GM19324 (cell line): Measurements from ENCODE around the gene C6orf58.
"Not testable (repeated sequence)": the region's sequence is repeated elsewhere in the genome, so short reads cannot be mapped to it uniquely, and the experiment has no call there.

Experiments used
- ATAC-seq: cut with Tn5 transposase; IDR thresholded peaks from one replicate; pipeline ENCODE4 v1.9.1; 2021; ENCODE audit warnings: mild to moderate bottlenecking, moderate library complexity; ENCODE audit not compliant: unreplicated experiment, low FRiP score

C6orf58 gene

DNA sequence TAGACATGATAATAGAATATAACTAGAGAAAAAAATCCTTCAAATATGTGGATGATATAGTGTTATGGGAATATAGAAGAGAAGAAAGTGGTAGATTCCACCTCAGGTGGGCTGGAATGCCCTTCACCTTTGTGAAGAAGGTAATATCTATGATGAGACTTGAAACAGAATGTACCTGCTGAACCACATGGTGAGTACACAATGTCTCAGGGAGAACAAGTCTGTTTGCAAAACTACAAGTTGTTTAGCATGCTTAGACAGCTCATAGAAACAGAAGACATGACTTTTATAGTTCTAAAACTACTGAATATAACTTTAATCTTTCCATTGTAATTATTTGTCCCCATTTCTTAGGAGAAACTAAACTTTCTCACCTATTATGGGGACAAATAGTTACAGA is 12.2 kb downstream of the C6orf58 start:
- no peak for ATAC-seq

DNA sequence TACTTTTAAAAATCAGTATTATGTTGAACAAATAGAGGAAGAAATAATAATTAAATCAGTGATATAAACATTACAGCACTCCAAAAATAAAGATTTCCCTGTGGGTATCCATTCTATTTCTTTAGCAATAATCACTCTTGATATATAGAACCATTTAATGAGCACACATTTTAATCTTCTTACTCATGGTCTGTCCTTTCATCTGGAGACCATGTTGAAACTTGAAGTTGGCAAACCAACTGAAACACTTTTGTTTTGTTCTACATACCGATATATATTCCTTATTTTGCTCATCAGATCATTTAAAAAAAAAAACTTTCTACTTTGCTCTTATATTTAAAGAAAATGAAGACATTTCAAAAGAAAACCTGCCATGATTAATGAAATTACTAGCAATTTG is 13.4 kb downstream of the C6orf58 start:
- no peak for ATAC-seq

DNA sequence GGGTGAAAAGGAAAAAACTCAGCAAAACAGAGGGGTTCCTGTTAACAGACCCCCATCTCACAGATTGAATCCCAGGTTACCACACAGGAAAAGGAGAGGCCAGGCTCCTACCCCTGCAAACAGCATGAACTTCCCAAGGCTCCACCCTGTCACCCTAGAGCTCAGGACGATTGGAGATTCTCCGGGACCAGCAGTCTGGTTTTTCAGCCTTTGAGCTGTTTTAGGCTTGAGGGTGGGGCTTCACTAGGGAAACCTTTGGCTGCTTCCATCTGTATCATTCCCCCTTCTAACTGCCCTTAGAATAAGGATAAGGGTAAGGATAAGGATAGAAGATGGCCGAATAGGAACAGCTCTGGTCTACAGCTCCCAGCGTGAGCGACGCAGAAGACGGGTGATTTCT is 16.0 kb downstream of the C6orf58 start:
- no peak for ATAC-seq

DNA sequence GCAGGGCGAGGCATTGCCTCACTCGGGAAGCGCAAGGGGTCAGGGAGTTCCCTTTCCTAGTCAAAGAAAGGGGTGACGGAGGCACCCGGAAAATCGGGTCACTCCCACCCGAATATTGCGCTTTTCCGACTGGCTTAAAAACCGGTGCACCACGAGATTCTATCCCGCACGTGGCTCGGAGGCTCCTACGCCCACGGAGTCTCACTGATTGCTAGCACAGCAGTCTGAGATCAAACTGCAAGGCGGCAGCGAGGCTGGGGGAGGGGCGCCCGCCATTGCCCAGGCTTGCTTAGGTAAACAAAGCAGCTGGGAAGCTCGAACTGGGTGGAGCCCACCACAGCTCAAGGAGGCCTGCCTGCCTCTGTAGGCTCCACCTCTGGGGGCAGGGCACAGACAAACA is 16.5 kb downstream of the C6orf58 start:
- not testable (repeated sequence) for ATAC-seq

DNA sequence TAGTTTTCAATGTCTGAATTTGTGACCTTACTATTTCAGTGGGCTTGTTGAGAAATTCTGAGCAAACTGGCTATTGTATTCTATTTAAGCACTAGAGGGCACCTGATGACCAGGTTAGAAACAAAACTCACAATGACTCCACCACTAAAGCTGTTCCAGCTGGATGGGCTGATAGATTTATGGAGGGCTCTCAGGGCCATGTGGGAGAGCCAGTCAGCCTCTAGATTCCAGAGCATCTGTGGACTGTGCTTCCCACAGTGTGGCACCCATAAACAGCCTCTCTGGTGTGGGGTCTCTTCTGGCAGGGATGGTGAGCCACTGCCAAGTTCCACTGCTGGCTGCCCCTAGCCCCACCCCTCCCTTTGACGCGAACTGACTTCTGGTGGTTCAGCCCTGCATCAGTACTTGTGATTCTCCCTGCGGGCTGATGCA is 29.2 kb downstream of the C6orf58 start:
- no peak for ATAC-seq

DNA sequence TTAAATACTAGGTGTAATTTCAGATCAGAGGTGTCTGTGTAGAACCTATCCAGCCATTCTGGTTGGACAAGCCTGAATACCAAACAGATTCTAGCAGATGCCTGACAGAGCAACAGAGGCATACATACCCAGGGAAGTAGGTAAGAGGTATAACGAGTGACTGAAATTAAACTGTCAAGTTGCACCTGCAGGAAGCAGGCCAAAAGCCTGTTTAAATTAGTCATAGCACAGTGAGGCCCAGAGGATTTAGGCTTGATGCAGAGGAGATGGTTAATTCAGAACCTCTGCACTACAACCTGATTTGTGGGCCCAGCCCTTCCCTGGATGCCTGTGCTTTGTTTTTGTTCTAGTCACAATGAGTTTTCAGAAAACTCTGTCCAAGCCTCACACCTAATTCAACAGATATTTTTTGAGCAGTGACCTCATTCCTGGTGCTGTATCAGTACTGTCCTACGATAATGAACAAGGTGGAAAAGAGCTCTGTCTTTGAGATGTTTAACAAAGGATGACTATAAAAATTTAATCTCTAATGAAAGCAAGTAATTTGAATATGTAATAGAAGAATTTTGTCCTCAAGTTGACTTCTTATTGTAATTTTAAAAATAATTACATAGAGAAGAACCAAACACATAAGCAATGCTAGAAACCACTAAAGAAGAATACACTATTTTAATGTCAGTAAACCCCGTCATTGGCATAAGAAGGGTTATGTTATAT is 31.7 kb downstream of the C6orf58 start:
- ATAC-seq = no peak

DNA sequence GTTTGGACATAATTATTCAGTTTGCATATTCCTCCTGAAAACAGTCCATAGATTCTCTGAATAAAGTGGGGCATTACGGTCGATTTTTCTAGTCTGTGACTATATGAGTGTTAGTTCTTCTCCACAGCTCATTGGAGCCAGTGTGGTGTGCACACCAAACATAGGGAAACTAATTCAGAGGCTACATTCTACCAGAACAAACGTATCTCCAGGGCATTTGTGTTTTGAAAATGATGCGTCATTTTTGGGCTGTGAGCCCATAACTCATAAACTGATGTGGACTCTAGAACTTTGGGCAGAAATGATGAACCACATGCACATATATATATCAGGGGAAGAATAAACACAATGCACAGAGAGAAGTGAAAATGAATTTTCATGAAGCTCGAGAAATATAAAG is 41.8 kb downstream of the C6orf58 start:
- ATAC-seq = no peak

DNA sequence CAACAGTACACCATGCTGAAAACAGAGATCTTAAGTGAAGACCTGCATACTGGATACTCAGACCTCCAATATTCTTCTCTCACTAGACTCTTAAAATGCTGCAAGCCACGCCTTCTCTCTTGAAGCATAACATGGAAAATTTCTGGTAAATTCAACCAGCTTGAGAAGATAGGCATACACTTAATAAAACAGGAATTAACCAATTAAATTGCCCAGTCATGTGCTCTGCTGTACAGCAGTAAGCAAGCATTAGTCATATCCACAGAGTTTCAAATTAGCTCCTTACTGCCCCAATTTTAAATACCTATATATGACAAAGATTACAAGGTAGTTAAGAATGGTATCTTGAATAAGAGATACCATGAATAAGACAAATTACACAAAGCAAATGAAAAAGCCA is 53.8 kb downstream of the C6orf58 start:
- ATAC-seq = no peak

DNA sequence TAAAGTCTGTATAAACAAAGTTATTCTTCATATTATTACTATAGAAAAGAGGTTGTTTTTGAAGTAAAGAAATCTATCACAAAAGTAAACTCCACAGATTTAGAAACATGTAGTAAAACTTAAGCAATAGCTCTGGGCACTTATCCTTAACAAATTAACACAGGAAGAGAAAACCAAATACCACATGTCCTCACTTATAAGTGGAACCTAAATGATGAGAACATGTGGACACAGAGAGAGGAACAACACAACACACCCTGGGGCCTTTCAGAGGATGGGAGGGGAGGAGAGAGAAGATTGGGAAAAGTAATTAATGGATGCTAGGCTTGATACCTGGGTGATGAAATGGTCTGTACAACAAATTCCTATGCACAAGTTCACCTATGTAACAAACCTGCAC is 57.2 kb downstream of the C6orf58 start:
- no peak for ATAC-seq

DNA sequence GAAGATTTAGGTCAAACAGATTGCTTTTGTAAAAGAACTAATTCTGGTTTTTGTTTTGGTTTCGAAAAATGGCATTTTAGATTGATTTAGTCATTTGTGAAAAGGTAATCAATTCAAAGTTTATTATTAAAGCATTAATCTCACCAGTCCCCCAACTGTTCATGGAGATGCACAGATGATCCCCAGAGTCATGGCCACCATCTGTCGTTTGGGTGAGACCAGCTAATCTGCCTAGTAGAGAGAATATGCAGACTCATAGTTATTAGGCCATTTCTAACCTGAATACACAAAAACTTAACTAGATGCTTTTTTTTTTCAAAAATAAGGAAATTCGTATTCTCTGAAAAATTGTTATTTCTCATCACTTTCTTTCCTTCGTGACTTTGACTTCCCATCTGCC is 58.1 kb downstream of the C6orf58 start:
- ATAC-seq = no peak

DNA sequence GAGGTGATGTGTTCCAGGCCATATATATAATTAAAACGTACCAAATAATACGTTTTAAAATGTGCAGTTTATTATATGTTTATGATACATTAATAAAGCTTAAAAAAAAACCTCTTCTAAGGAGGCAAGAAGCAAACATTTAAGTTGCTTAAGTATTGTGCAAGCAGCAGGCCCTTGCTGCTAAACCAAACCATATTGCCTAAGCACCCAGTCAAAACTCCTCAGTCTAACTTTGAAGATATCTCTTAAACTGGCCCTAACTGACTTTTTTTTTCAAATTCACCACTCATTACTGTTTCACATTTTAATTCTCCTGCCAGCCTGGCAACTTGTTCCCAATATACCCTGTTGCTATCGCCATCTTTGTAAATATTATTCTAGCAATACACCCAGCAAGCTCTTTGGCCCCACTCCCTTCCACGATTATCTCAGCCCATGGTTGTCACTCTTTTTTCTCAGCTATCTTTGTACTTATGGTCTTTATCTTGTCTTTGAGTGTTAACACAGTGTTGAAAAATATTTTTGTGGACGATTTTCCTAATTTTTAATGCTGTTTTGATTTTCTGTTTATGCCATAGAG is 60.9 kb downstream of the C6orf58 start:
- ATAC-seq = no peak
